GM18873 (cell line): Measurements from ENCODE around the gene RASGEF1C.
"Not testable (repeated sequence)": the region's sequence is repeated elsewhere in the genome, so short reads cannot be mapped to it uniquely, and the experiment has no call there.

Source experiments
- ATAC-seq: cut with Tn5 transposase; IDR thresholded peaks from one replicate; pipeline ENCODE4 v1.9.1; 2021; ENCODE audit warnings: mild to moderate bottlenecking, moderate library complexity, moderate number of reproducible peaks; ENCODE audit not compliant: unreplicated experiment, low FRiP score

RASGEF1C gene

GRCh38 chr5:180126716-180127681 lies 82.0 kb downstream of the RASGEF1C start:
- no peak for ATAC-seq

GRCh38 chr5:180126156-180126555 lies 82.9 kb downstream of the RASGEF1C start:
- ATAC-seq: not testable (repeated sequence)

DNA sequence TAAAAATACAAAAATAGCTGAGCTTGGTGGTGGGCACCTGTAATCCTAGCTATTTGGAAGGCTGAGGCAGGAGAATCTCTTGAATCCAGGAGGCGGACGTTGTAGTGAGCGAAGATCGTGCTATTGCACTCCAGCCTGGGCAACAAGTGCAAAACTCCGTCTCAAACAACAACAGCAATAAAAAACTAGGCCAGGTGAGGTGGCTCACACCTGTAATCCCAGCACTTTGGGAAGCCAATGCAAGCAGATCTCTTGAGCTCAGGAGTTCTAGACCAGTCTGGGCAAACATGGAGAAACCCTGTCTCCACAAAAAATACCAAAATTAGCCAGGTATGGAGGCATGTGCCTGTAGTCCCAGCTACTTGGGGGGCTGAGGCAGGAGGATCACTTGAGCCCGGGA lies 84.3 kb downstream of the RASGEF1C start:
- ATAC-seq: not testable (repeated sequence)

GRCh38 chr5:180122875-180123274 lies 86.1 kb downstream of the RASGEF1C start:
- ATAC-seq: no peak

DNA sequence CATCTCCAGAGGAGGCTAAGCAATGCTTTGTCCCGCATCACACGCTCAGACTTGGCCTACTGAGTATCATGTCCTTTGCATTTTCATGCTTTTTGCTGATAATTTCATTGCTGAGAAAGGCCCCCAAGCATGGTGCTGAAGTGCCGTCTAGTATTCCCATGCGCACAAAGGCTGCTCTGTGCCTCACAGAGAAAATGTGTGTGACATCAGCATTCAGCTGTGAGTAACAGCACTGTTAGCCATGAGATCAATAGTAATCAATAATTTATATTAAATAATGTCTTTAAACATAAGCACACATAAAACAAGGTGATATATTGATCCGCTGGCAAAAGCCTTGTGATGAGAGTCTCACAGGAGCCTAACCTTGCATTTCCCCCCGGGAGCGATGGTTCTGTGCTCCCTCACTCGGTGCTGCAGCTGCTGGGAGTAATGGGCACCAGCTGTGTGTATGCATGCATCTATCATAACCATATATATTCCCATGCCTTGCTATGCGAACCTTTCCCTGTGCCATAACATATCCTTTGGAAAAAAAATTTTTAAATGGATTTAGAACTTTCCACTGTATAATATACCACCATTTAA lies 87.1 kb downstream of the RASGEF1C start:
- no peak for ATAC-seq

DNA sequence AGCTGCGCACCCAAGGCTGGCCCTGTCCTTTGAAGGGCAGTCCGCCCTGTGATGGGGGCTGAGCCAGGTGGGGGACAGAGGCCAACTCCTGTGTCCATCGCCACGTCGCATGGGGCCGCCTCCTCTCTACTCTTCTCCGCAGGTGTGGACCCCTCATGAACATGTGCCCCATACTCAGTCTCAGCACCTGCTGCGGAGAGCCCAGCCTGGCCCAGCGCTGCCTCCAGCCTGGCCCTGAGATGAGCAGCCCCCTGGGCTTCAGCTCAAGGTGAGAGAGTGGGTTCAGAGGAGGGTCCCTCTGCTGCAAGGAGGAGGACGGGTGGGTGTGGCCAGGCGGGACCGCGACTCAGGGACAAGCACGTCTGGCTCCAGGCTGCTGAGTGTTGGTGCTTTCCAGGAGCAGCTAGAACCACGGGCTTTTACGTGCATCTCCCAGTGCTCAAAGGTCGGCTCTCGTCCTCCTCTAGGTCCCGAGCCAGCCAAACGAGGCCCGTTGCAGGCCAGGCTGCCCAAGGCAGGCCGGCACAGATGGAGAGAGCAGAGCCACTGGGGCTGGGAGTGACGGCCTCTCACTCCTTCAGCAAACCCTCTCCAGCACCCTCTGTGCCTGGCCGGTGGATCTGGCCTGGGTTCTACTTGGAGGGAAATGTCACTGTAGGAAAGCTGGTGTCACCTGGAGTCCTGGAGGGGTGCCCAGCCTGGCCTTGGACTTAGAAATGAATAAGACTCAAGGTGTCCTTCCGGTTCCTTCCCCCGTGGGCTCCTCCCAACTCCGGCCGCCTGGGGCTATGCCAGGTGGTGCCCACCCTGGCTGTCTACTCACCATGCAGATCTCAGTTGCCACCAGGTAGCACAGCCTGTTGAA lies 88.5 kb downstream of the RASGEF1C start:
- no peak for ATAC-seq

DNA sequence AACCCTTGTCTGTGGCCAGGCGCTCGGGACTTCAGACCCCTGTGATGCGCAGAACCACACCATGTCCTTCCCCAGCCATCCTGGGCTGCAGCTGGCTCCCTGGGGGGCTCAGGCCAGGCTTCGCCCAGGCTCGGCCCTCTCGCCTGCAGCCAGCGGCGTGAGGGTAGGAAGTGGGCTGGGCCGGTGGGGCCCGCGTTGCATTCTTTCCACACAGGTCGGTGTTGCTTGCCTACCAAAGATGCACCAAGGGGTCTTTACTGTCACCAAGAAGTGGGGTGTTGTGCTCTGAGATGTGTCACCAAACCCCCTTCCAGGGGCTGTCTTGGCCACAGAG lies 89.1 kb downstream of the RASGEF1C start:
- no peak for ATAC-seq

GRCh38 chr5:180119031-180119902 lies 89.7 kb downstream of the RASGEF1C start:
- ATAC-seq: no peak

DNA sequence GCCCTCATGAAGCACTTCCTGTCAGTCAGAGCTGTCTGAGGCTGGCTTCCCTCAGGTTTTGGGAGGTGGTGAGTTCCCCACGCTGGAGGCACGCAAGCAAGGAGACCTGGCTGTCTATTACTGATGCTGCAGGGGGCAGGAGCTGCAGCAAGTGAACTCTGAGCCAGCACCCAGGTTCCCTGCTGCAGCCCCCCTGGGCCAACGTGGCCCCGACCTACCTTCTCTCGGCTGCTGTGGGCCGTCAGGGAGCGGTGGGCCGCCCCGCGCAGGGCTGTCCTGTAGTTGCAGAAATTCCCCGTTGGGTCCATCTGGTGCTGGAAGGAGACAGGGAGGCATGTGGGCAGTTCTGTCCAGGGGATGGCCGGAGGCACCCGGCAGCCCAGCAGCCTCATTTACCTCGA lies 90.6 kb downstream of the RASGEF1C start:
- ATAC-seq: no peak

DNA sequence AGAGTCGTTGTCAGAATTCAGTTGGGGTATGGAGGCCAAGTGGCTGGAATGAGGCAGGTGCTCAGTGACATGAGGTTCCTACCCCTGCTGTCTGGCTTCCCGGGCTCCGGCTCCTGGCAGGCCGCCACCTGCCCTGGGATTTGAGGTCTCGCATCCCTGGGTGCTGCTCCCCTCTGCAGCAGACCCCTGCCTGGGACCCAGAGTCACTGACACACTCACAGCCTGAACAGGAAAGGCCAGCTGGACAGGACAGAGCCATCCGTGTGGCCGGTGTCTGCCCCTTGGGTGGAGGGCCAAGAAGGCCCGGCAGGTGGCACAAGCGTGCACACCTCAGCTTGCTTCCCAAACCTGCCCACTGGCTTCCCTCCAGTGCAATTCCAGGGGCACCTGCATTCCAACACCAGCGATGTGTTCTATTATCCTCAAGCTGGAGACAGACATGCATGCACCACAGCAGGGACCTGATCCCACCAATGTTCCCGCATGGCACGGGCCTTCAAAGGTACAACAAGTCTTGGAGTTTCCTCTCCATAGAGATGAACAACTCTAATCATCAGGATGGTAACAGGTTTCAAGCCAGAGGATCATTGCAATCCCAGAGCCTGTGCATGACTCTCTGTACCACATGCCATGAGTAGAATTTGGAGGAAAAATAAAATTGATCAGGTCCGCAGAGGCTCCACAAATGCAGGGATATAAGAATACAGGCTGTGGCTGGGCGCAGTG lies 91.8 kb downstream of the RASGEF1C start:
- no peak for ATAC-seq

DNA sequence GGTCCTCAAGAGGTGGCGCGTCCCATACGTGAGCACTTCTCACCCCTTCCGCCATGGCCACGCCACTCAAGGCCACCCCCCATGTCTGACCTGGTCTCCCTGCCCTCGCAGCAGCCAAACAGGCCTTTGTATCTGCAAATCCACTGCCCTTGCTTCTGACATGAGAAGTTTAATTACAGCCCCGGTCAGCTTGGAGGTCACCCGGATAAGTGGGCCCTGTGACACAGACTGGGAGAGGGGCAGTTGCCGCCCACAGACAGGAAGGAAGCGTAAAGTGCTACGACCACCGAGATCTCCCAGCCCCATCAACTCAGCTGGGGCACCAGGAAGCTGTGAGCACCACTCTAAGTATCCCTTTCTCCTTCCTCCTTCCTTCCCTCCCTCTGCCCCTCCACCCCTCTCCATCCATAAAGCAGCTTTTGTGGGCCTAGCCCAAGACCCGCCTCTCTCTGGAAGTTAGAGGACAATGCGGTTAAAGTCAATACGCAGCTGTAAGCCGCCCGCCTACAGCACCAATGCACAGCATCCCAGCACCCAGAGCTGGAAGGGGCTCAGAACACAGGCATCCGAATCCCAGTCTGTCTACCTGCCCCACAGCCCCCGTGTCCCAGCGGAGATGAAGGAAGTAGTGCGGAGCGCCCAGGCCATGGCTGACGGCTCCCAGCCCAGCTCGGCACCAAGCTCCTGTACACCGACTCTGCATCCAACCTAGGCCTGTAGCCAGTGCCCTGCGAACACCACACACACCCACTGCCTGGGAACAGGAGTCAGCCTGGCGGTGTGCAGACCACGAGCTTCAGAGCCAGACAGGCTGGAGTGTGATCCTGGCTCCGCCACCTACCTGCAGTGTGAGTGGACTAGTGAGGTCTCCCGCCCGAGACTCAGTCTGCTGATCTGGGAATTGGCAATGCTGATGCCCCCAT lies 92.7 kb downstream of the RASGEF1C start:
- ATAC-seq: no peak

DNA sequence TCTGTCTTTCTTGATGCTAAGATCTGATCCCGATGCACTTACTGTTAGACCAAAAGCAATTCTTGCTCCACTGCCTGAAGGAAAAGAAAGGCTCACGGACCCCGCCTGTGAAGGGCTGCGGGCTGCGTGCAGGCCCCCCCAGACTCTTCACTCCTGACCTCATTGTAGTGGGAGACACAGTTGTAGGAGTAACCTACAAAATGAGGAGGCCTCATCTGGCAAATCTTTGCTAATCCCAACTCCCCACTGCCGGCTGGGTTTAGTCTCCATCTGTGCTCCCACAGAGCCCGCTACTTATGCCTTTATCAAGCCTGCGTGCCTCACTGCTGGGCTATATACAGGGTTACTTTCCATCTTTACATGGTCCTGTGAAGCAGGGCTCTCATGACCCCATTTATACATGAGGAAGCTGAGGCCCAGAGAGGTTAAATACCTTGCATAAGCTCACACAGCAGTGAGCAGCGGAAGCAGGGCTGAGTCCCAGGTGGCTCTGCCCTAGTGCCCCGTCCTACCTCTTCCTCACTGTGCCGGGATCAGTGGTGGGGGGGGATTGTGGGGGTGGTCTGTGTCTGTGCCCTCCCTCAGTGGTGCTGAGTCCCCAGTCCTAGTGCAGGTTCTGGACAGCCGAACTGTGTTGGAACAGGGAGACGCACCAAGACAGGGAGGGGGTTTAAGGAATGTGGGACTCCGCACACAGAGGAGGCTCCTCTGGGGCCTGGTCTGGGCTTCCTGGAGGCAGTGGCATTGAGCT lies 93.5 kb downstream of the RASGEF1C start:
- ATAC-seq: no peak

DNA sequence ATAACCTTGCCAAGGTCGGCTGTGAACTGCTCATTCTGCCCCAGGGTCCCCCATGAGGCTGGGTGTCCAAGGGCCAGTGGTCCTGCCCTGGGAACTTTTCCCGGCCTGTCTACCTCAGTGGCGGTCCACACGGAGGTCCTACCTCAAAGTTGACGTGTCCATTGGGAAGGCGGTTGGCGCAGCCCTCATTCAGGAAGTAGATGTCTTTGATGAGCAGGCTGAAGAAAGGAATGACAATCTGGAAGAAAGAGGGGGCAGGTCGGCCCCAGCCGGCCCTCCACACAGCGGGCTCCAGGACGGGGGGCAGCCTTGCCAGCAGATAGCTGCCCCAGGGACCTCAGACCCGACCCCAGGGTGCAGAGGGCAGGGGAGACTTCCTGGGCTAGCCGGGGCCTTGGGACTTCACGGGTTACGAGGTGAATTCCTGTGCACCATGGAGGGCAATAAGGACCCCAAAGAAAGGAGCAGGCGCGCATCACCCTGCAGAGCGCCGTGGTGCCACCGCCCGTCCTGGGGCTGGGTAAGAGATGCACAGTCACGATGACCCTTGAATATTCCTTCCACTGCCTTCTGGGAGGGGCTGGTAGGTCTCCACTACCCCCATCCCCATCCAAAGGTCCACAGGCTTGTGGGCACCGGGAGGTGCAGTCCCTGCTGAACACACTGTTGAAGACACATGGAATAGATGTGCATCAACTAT lies 94.6 kb downstream of the RASGEF1C start:
- ATAC-seq: no peak

DNA sequence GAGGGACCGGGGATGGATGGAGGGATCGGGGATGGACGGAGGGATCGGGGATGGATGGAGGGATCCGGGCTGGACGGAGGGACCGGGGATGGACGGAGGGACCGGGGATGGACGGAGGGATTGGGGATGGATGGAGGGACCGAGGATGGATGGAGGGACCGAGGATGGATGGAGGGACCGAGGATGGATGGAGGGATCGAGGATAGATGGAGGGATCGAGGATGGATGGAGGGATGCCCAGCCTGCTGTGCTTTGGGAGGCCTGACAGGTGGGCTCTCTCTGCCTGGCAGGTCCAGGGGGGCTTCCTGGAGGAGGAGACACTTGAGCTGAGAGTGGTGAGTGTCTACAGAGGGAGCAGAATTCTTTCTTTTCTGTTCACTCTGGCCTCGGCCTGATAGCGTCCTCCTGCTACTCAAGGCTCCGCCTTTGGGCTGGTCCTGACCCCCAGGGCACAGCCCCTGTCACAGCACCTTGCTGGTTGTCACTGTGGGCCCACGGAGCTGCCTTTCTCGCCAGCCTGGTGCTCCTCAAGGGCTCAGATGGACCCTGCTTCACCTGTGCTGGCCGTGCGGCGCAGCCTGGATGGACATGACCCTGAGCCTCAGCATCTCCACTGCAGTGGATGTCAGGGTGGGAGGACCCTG lies 95.2 kb downstream of the RASGEF1C start:
- ATAC-seq: no peak

- no peak for ATAC-seq
Observed at GRCh38 chr5:180112181-180112861, 96.7 kb downstream of the RASGEF1C start.
